Pancreas (tissue), 10 donors: ENCODE data around the gene S100A2. TPM values are rescaled to one million over a fixed set of nuclear protein-coding genes. Genes with fewer than 3 reads are reported as not detected.
"Not testable (repeated sequence)": the region's sequence is repeated elsewhere in the genome, so short reads cannot be mapped to it uniquely, and the experiment has no call there.

Experiments
- ATAC-seq, 4 donors: fragments of 200-7000 bp; cut with Tn5 transposase; one replicate each; pipeline versions ENCODE4 v1.8.0 to v1.9.1; 2020; ENCODE audit warnings: mild to moderate bottlenecking in 4 of 4, moderate library complexity in 4 of 4
- DNase-seq, 6 donors: peaks; one replicate each; pipeline ENCODE4 v3.0.0-alpha.2; 2020
- FAIRE-seq: peaks from 2 replicates; lab custom pipeline; 2012; peaks lifted over from hg19 to GRCh38; lab: Jason Lieb, UNC
- H3K27ac ChIP-seq, 4 donors: fragments of 200-600 bp; sonication (generic); 1 replicate in 3 of 4; 2 replicates in 1 of 4; pipeline versions ENCODE4 v1.5.0 to v1.8.0; 2020
- H3K27me3 ChIP-seq, 4 donors: fragments of 200-600 bp; one replicate each; pipeline ENCODE4 v1.8.0; 2021
- H3K36me3 ChIP-seq, 3 donors: fragments of 200-600 bp; sonication (generic) in 1 of 3; one replicate each; pipeline versions ENCODE4 v1.5.0 to v1.8.0; 2020 to 2021
- H3K4me1 ChIP-seq, 3 donors: fragments of 200-600 bp; one replicate each; pipeline ENCODE4 v1.8.0; 2021
- H3K4me3 ChIP-seq, 4 donors: fragments of 200-600 bp; sonication (generic) in 2 of 4; one replicate each; pipeline versions ENCODE4 v1.5.0 to v1.8.0; 2020 to 2021
- H3K9me3 ChIP-seq, 4 donors: fragments of 200-600 bp; one replicate each; pipeline ENCODE4 v1.8.0; 2021
- WGBS, 2 donors: extraction: QIAGEN DNeasy Blood & Tissue Kit; methylation state at CpG; one replicate each; pipeline ENCODE4 v1.1.7; 2013; 5-methylcytosine and 5-hydroxymethylcytosine counted together
- intact Hi-C, 3 donors: fragments of 100-400 bp; cut with DNase I; formaldehyde crosslinking; loops; one replicate each; pipeline versions ENCODE4 v1.11.1 to v1.14.2; 2022
- polyA plus RNA-seq, 2 donors: library from polyadenylated mRNA; stranded (reverse); fragments of 200-250 nt; gene quantifications; one replicate each; pipeline ENCODE4 v1.2.3, GENCODE V29; 2013
- total RNA-seq, 6 donors: library from RNA; stranded (reverse); fragmentation: NEBNext Ultra II Directional in 4 of 6; extraction: Animal tissue kit (Norgen Biotek cat#: 25700) in 4 of 6; gene quantifications; one replicate each; pipeline versions ENCODE4 v1.2.1 to v1.2.4, GENCODE V29; 2021 to 2023
- TF ChIP-seq, protein P1 (sequence below), 4 donors: fragments of 200-600 bp; sonication (generic) in 3 of 4; IDR thresholded peaks; one replicate each; pipeline versions ENCODE4 v1.5.0 to v1.8.0; 2021; ENCODE audit warnings: antibody characterized with exemption in 4 of 4
- donor health status: healthy with polysubstance abuse.
- donor health status: DM: no; HTN: no; CAD: no; lungs with moderate emphysema.
- donor health status: DM: no; HTN: no; CAD: no.
- donor health status: control.
- donor health status: control.
- donor health status: Bipolar disorder and iron deficiency.
- donor health status: DM: yes; HTN: yes; CAD: no.
- donor health status: DM: no; HTN: no; CAD: no.
- donor health status: DM: no; HTN: no; CAD: no.
- donor health status: DM: yes; HTN: yes; CAD: no.

S100A2 gene
- total and polyA plus RNA-seq, 8 donors, result 0.60 to 2.8 (median 1.3) TPM; not detected in 2

DNA sequence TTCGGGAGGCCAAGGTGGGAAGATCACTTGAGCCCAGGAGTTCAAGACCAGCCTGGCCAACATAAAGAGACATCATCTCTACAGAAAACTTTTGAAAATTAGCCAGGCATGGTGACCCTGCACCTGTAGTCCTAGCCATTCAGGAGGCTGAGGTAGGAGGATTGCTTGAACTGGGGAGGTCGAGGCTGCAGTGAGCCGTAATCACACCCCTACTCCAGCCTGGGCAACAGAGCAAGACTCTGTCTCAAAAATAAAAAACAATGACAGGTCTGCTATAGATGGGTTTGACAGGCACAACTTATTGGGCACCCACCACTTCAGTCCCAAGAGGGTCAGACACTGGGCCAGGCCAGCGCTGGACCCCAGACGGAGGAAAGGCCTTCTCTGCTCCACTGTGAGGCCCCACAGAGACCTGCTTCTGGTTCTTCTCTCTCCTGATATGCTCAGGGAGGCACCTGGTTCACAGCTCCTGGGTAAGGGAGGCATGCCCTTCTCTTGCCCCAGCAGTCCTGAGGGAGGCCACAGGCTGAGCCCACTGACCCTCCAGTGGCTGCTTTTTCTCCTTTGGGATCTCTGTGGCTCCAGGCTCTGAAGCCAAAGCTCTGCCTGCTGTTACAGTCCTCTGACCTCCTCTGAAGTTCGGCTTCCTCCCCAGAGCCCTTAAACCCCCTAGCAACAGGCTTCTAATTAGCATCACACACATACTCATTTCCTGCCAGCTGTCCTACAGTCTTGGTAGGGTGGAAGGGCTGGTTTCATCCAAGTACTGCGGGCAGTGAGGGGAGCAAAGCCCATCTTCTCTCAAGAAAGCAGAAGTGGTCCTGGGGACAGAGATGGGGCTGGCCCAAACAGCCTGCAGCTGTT, 32.9 kb upstream of the S100A2 start:
- FAIRE-seq (no peak), ATAC-seq (peak in 1 of 4 donors; percentile 55), DNase-seq (no peak)
- no peak overlapping the region for H3K27ac ChIP-seq
- intact Hi-C loops, result no loop called here
- H3K4me1 ChIP-seq, result no peaks in the 10 kb centered on the region
- no peaks in the 10 kb centered on the region for H3K27me3 ChIP-seq
- no peaks in the 10 kb centered on the region for H3K36me3 ChIP-seq
- H3K4me3 ChIP-seq, result no peak overlapping the region
- H3K9me3 ChIP-seq, result no peaks in the 10 kb centered on the region
- 89 to 90% methylated on average over 7 of the region's 7 CpGs for WGBS, 2 donors
- TF ChIP-seq, protein P1, sequence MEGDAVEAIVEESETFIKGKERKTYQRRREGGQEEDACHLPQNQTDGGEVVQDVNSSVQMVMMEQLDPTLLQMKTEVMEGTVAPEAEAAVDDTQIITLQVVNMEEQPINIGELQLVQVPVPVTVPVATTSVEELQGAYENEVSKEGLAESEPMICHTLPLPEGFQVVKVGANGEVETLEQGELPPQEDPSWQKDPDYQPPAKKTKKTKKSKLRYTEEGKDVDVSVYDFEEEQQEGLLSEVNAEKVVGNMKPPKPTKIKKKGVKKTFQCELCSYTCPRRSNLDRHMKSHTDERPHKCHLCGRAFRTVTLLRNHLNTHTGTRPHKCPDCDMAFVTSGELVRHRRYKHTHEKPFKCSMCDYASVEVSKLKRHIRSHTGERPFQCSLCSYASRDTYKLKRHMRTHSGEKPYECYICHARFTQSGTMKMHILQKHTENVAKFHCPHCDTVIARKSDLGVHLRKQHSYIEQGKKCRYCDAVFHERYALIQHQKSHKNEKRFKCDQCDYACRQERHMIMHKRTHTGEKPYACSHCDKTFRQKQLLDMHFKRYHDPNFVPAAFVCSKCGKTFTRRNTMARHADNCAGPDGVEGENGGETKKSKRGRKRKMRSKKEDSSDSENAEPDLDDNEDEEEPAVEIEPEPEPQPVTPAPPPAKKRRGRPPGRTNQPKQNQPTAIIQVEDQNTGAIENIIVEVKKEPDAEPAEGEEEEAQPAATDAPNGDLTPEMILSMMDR (IDR thresholded peaks at IDR 0.05), result no peak

DNA sequence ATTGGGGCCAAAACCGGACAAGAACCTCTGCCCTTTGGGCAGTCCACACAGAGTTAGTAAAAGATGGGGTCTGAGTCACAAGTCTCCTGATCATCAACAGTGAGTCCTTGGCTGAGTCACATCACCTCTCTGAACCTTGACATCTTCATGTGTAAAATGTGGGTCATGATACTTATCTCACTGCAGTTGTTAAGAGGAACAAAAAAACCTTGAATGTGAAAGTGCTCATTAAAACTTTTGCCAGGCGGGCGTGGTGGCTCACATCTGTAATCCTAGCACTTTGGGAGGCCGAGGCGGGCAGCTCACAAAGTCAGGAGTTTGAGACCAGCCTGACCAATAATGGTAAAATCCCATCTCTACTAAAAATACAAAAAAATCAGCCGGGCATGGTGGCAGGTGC, 31.6 kb upstream of the S100A2 start:
- FAIRE-seq (no peak), ATAC-seq (no peak), DNase-seq (no peak)
- H3K36me3 ChIP-seq, result no peaks in the 10 kb centered on the region
- TF ChIP-seq, protein P1 (IDR thresholded peaks at IDR 0.05), result no peak
- H3K27me3 ChIP-seq, result no peaks in the 10 kb centered on the region
- H3K9me3 ChIP-seq, result no peaks in the 10 kb centered on the region
- no peak overlapping the region for H3K27ac ChIP-seq
- intact Hi-C loops, result no loop called here
- WGBS, 2 donors, result 88 to 96% methylated on average over 6 of the region's 6 CpGs
- no peak overlapping the region for H3K4me3 ChIP-seq
- H3K4me1 ChIP-seq, result peaks cover 0 to 8% (median 0%) of the 10 kb centered on the region in 3 donors

DNA sequence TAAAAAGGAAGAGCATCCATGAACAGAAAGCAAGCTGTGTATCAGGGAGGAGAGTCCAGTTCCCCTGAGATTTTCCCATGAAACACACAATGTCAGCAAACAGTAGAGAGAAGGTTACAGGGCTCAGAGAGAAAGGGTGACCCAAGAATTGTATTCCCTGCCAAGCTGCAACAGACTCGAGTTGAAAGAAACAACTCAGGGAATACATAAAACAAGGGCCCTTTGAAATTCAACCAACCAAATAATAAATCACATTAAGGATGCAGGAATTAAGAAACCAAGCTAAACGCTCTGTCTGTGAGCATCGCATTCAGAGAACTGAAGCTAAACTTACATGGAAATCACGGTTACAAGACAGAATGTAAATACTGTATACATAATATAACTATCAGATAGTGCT, 27.1 kb upstream of the S100A2 start:
- Histone ChIP-seq H3K27ac (no peak overlapping the region), H3K4me1 (peaks cover 0 to 8% (median 0%) of the 10 kb centered on the region in 3 donors), H3K9me3 (no peaks in the 10 kb centered on the region), H3K36me3 (no peaks in the 10 kb centered on the region), H3K4me3 (no peak overlapping the region), H3K27me3 (no peaks in the 10 kb centered on the region)
- 55 to 58% methylated on average over 4 of the region's 4 CpGs for WGBS, 2 donors
- intact Hi-C loops, result no loop called here
- no peak for FAIRE-seq
- no peak for ATAC-seq
- TF ChIP-seq, protein P1 (IDR thresholded peaks at IDR 0.05), result no peak
- no peak for DNase-seq

DNA sequence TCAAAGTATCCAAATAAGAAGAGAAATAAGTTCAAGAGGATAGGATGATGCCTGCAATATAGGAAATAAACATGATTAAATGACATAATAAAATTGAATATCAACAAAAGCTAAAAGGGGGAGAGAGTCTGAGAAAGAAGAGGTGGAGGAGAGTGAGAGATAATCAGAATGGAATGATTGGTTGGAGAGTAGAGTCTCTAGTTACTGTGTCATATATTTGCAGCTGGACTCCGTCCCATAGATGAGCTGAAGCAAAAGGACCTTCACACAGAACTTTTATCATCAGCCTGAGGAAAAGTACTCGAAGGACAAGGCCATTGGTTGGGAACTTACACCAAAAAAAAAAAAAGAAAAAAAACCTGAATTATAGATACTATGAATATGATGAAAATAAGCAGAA, 22.8 kb upstream of the S100A2 start:
- DNase-seq, result no peak
- Histone ChIP-seq H3K4me3 (no peak overlapping the region), H3K27me3 (no peaks in the 10 kb centered on the region), H3K36me3 (no peaks in the 10 kb centered on the region), H3K4me1 (peaks cover 0 to 8% (median 0%) of the 10 kb centered on the region in 3 donors), H3K27ac (no peak overlapping the region), H3K9me3 (no peaks in the 10 kb centered on the region)
- TF ChIP-seq, protein P1 (IDR thresholded peaks at IDR 0.05), result no peak
- no peak for ATAC-seq
- intact Hi-C loops, result no loop called here
- FAIRE-seq, result no peak
- 66 to 76% methylated on average over 2 of the region's 2 CpGs for WGBS, 2 donors

DNA sequence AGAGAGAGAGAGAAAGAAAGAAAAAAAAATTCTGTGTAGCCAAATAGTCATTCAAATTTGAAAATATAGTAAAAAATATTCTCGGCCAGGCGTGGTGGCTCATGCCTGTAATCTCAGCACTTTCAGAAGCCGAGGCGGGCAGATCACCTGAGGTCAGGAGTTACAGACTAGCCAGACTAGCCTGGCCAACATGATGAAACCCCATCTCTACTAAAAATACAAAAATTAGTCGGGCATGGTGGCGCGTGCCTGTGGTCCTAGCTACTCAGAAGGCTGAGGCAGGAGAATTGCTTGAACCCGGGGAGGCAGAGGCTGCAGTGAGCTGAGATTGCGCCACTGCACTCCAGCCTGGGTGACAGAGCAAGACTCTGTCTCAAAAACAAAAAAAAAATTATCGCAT, 22.4 kb upstream of the S100A2 start:
- not testable (repeated sequence) for FAIRE-seq

More for the DNA sequence above, 22.4 kb upstream of the S100A2 start:
- ATAC-seq, H3K36me3 ChIP-seq, intact Hi-C loops, H3K9me3 ChIP-seq, H3K4me1 ChIP-seq, H3K4me3 ChIP-seq, H3K27me3 ChIP-seq, H3K27ac ChIP-seq, DNase-seq: not testable (repeated sequence)
- 90 to 94% methylated on average over 10 of the region's 10 CpGs for WGBS, 2 donors
